Prostate gland (tissue), 2 donors: ENCODE data around the gene CARS2. TPM values are rescaled to one million over a fixed set of nuclear protein-coding genes. Genes with fewer than 3 reads are reported as not detected.

Experiments
- DNase-seq: peaks from one replicate; pipeline ENCODE4 v3.0.0-alpha.2; 2019; ENCODE audit warnings: low spot score
- H3K27ac ChIP-seq, 2 donors: fragments of 200-600 bp; sonication (generic); 2 replicates each; pipeline ENCODE4 v1.5.1; 2017 to 2019
- H3K27me3 ChIP-seq: fragments of 200-600 bp; sonication (generic); replicated peaks from 2 replicates; pipeline ENCODE4 v1.5.1; 2019; ENCODE audit not compliant: insufficient read depth
- H3K36me3 ChIP-seq, 2 donors: fragments of 200-600 bp; sonication (generic); 1 replicate in 1 of 2; 2 replicates in 1 of 2; pipeline versions ENCODE4 v1.5.1 to v1.8.1; 2017 to 2019
- H3K4me1 ChIP-seq: fragments of 200-600 bp; sonication (generic); replicated peaks from 2 replicates; pipeline ENCODE4 v1.5.1; 2019
- H3K4me3 ChIP-seq, 2 donors: fragments of 200-600 bp; sonication (generic); 2 replicates each; pipeline ENCODE4 v1.5.1; 2017 to 2019
- H3K9me3 ChIP-seq: fragments of 200-600 bp; sonication (generic); 2 replicates; pipeline ENCODE4 v1.5.1; 2017
- POLR2A ChIP-seq: fragments of 450-650 bp; IDR thresholded peaks from one replicate; pipeline ENCODE4 v1.6.1; 2016; ENCODE audit warnings: antibody characterized with exemption, mild to moderate bottlenecking
- POLR2AphosphoS5 ChIP-seq: sonication (generic); formaldehyde crosslinking; IDR thresholded peaks from one replicate; pipeline ENCODE4 v1.6.1; 2017; ENCODE audit warnings: antibody characterized with exemption
- WGBS: methylation state at CpG from one replicate; pipeline ENCODE4 v1.1.5; 2018; 5-methylcytosine and 5-hydroxymethylcytosine counted together
- intact Hi-C: fragments of 100-400 bp; cut with DNase I; formaldehyde crosslinking; loops from one replicate; pipeline ENCODE4 v1.14.2; 2022
- total RNA-seq, 2 donors: library from RNA; depleted of rRNA; stranded (reverse); fragments of >200 nt; gene quantifications; one replicate each; pipeline ENCODE4 v1.1.0, GENCODE V29; 2016
- TF ChIP-seq, protein P1 (sequence below), 4 experiments: fragments of 200-600 bp in 2 of 4; fragments of 450-650 bp in 2 of 4; sonication (generic) in 2 of 4; IDR thresholded peaks; 1 replicate in 3 of 4; 2 replicates in 1 of 4; pipeline ENCODE4 v1.5.1; 2016 to 2019; ENCODE audit warnings: antibody characterized with exemption in 4 of 4, mild to moderate bottlenecking in 2 of 4, moderate library complexity in 2 of 4

CARS2 gene
- total RNA-seq, 2 donors from 2014 or later: 40.5 to 85.5 TPM

DNA sequence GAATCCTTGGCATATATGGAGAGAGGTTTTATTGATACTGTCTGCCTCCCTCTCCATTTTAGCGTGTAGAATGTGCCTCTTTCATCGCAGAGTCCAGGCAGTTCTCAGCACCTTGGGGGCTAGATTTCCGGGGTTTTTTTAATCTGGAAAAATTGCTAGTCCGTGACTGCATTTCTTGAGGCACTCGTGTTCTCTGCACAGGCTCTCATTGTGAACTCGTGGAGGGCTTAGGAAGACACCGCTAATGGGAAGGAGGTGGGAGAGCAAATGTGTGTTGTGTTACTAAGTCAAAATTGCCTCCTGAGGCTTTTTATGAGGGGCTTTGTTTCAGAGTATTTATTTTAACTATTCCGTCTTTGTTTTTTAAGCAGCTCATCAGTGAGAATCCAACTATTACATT, 17.7 kb upstream of the CARS2 start:
- Histone ChIP-seq H3K4me3 (no peak overlapping the region), H3K27ac (no peak overlapping the region), H3K4me1 (no peaks in the 10 kb centered on the region), H3K9me3 (no peaks in the 10 kb centered on the region), H3K36me3 (no peaks in the 10 kb centered on the region), H3K27me3 (no peaks in the 10 kb centered on the region)
- TF ChIP-seq, protein P1, sequence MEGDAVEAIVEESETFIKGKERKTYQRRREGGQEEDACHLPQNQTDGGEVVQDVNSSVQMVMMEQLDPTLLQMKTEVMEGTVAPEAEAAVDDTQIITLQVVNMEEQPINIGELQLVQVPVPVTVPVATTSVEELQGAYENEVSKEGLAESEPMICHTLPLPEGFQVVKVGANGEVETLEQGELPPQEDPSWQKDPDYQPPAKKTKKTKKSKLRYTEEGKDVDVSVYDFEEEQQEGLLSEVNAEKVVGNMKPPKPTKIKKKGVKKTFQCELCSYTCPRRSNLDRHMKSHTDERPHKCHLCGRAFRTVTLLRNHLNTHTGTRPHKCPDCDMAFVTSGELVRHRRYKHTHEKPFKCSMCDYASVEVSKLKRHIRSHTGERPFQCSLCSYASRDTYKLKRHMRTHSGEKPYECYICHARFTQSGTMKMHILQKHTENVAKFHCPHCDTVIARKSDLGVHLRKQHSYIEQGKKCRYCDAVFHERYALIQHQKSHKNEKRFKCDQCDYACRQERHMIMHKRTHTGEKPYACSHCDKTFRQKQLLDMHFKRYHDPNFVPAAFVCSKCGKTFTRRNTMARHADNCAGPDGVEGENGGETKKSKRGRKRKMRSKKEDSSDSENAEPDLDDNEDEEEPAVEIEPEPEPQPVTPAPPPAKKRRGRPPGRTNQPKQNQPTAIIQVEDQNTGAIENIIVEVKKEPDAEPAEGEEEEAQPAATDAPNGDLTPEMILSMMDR (IDR thresholded peaks at IDR 0.05): no peak
- TF ChIP-seq POLR2AphosphoS5: no peak
- TF ChIP-seq POLR2A: no peak
- no peak for DNase-seq
- intact Hi-C loops: no loop called here
- 40% methylated on average over 8 of the region's 8 CpGs for WGBS

DNA sequence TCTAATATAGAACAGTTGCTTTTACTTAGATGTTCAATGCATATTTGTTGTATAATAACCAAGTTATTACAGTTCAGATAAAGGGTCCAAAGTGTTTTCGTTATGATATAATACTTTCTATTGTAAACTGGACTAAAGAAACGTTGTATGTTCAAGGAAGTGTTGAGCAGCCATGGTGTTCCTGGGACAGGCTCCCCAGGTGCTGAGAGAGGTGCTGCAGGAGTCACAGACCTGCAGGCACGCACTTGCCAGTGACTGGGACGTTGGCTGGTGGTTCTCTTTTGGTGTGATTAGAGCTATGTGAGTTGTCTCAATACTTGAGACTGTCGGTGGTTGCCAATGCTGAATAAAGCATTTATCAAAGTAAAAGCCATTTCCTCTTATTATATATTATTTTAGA, 17.1 kb upstream of the CARS2 start:
- intact Hi-C loops: no loop called here
- Histone ChIP-seq H3K27ac (no peak overlapping the region), H3K4me3 (no peak overlapping the region), H3K9me3 (no peaks in the 10 kb centered on the region), H3K27me3 (no peaks in the 10 kb centered on the region), H3K36me3 (no peaks in the 10 kb centered on the region), H3K4me1 (no peaks in the 10 kb centered on the region)
- no peak for DNase-seq
- 57% methylated on average over 5 of the region's 5 CpGs for WGBS
- TF ChIP-seq, protein P1 (IDR thresholded peaks at IDR 0.05): no peak
- TF ChIP-seq POLR2A: no peak
- TF ChIP-seq POLR2AphosphoS5: no peak

DNA sequence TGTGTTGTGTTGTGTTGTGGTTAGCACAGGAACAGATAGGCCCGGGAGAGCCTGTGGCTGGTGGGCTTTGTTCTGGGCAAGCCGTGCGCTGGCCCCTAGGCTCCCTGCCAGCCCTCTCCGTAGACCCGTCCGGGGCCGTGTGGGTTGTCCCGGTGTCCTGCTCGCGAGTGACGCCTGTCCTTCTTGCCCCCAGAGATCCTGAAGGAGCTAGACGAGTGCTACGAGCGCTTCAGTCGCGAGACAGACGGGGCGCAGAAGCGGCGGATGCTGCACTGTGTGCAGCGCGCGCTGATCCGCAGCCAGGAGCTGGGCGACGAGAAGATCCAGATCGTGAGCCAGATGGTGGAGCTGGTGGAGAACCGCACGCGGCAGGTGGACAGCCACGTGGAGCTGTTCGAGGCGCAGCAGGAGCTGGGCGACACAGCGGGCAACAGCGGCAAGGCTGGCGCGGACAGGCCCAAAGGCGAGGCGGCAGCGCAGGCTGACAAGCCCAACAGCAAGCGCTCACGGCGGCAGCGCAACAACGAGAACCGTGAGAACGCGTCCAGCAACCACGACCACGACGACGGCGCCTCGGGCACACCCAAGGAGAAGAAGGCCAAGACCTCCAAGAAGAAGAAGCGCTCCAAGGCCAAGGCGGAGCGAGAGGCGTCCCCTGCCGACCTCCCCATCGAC, 13.3 kb upstream of the CARS2 start:
- intact Hi-C loops: loop anchor here (5.0 to 10.0 kb wide), 2 partner anchors 74 to 153 kb away; no protein-coding TSS in a partner anchor
- TF ChIP-seq POLR2A (no peak), POLR2AphosphoS5 (no peak)
- TF ChIP-seq, protein P1 (IDR thresholded peaks at IDR 0.05): no peak
- no peaks in the 10 kb centered on the region for H3K27me3 ChIP-seq
- no peak for DNase-seq
- H3K36me3 ChIP-seq: no peaks in the 10 kb centered on the region
- whole genome bisulfite sequencing: 96% methylated on average over 61 of the region's 61 CpGs
- no peaks in the 10 kb centered on the region for H3K4me1 ChIP-seq
- H3K27ac ChIP-seq: no peak overlapping the region
- H3K4me3 ChIP-seq: no peak overlapping the region
- no peaks in the 10 kb centered on the region for H3K9me3 ChIP-seq

DNA sequence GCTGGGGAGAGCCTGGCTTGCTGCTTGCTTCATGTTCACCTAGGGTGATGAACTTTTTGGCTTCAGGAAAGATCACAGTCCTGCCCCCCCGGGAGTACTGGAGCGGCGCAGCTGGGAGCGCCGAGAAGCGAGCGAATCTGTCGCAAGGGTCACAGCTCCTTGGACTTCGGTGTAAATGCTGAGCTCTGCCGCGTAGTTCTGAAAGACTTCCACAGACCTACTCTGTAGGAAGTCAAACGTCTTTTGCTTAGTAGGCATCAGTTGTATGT, 10.3 kb upstream of the CARS2 start:
- intact Hi-C loops: loop anchor here (5.0 to 10.0 kb wide), 2 partner anchors 71 to 156 kb away; no protein-coding TSS in a partner anchor
- WGBS: under 1% methylated on average over 12 of the region's 12 CpGs
- TF ChIP-seq, protein P1 (IDR thresholded peaks at IDR 0.05): no peak
- no peak for TF ChIP-seq POLR2A
- TF ChIP-seq POLR2AphosphoS5: no peak

More for the DNA sequence above, 10.3 kb upstream of the CARS2 start:
- H3K27me3 ChIP-seq: no peaks in the 10 kb centered on the region
- DNase-seq: peak; percentile 24
- H3K4me1 ChIP-seq: peaks cover 5% of the 10 kb centered on the region
- no peaks in the 10 kb centered on the region for H3K9me3 ChIP-seq
- H3K27ac ChIP-seq: peak overlapping the region; percentile 94 to 100
- peak overlapping the region; percentile 93 to 99 for H3K4me3 ChIP-seq
- no peaks in the 10 kb centered on the region for H3K36me3 ChIP-seq
